RWPE2 (cell line): ENCODE results near the gene SLC26A8.

Source experiments
- ATAC-seq: fragments of 200-7000 bp; cut with Tn5 transposase; 3 replicates; pipeline ENCODE4 v1.9.1; 2021; ENCODE audit warnings: low read depth
- DNase-seq: peaks from one replicate; pipeline ENCODE4 v3.0.0-alpha.2; 2020; ENCODE audit warnings: low spot score
- H3K27ac ChIP-seq: fragments of 450-650 bp; 2 replicates; pipeline ENCODE4 v1.5.1; 2017; ENCODE audit warnings: mild to moderate bottlenecking; ENCODE audit not compliant: poor library complexity, severe bottlenecking
- H3K27me3 ChIP-seq: fragments of 250-450 bp; sonication (Bioruptor Pico); 2 replicates; pipeline ENCODE4 v1.5.1; 2021; ENCODE audit warnings: mild to moderate bottlenecking, moderate library complexity; ENCODE audit not compliant: insufficient read depth, poor library complexity, severe bottlenecking
- H3K36me3 ChIP-seq: fragments of 250-450 bp; sonication (Bioruptor Pico); 2 replicates; pipeline ENCODE4 v1.5.1; 2020; ENCODE audit warnings: low read depth, mild to moderate bottlenecking, moderate library complexity
- H3K4me1 ChIP-seq: fragments of 250-450 bp; sonication (Bioruptor Pico); 2 replicates; pipeline ENCODE4 v1.5.1; 2021; ENCODE audit warnings: mild to moderate bottlenecking, moderate library complexity; ENCODE audit not compliant: insufficient read depth, poor library complexity, severe bottlenecking
- H3K4me3 ChIP-seq: fragments of 250-450 bp; sonication (Bioruptor Pico); 2 replicates; pipeline ENCODE4 v1.5.1; 2021; ENCODE audit warnings: mild to moderate bottlenecking, moderate library complexity; ENCODE audit not compliant: severe bottlenecking
- H3K9me3 ChIP-seq: fragments of 250-450 bp; sonication (Bioruptor Pico); 2 replicates; pipeline ENCODE4 v1.5.1; 2021; ENCODE audit warnings: mild to moderate bottlenecking, moderate library complexity; ENCODE audit not compliant: severe bottlenecking
- CTCF ChIP-seq: fragments of 450-650 bp; IDR thresholded peaks from one replicate; pipeline ENCODE4 v1.5.1; 2017; ENCODE audit warnings: mild to moderate bottlenecking, moderate library complexity; ENCODE audit not compliant: poor library complexity, severe bottlenecking

The SLC26A8 gene

DNA sequence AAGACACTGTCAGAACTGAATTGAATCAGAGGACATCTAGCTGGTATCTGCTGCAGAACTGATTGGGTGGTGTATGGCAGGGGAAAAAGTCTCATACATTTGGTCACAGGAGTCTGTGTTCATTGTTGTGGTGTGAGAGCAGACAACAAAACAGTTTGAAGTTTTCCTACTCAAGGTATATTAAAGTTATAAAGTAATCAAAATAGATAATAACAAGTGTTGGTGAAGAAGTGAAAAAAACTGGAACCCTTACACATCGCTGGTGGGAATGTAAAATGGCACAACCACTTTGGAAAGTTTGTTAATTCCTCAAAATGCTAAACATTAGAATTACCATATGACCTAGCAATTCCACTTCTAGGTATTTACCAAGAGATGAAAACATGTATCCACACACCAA, 128.2 kb downstream of the SLC26A8 start:
- Histone ChIP-seq H3K27me3 (no peaks in the 10 kb centered on the region), H3K4me3 (no peak overlapping the region), H3K4me1 (no peaks in the 10 kb centered on the region), H3K9me3 (no peaks in the 10 kb centered on the region), H3K36me3 (peaks cover 40% of the 10 kb centered on the region), H3K27ac (no peak overlapping the region)
- ATAC-seq: no peak
- DNase-seq: no peak
- TF ChIP-seq CTCF: no peak

GRCh38 chr6:35895560-35895959, 128.9 kb downstream of the SLC26A8 start:
- DNase-seq: no peak

DNA sequence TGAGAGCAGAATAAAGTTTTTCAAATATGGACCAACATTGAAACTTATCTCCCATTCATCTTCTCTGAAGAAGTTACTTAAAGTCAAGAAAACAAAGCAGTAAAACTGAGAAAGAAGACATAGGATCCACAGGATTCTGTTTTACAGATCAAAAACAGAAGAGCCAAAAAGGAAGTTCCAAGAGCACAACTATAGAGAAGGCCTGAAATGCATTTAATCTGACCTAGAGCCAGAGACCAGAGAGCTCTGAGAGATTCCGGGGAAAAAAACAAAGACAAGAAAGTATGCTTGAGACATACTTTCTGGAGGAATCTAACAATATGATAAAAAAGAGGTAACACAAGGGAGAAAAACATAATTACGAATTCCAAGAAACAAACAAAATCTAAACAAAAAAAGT, 129.7 kb downstream of the SLC26A8 start:
- no peak for TF ChIP-seq CTCF
- Histone ChIP-seq H3K9me3 (no peaks in the 10 kb centered on the region), H3K4me1 (no peaks in the 10 kb centered on the region), H3K27me3 (no peaks in the 10 kb centered on the region), H3K4me3 (no peak overlapping the region), H3K27ac (no peak overlapping the region), H3K36me3 (peaks cover 43% of the 10 kb centered on the region)
- DNase-seq (no peak), ATAC-seq (no peak)

More at GRCh38 chr6:35895560-35895959, 128.9 kb downstream of the SLC26A8 start:
- Histone ChIP-seq H3K36me3 (peaks cover 42% of the 10 kb centered on the region), H3K4me1 (no peaks in the 10 kb centered on the region), H3K9me3 (no peaks in the 10 kb centered on the region), H3K27ac (no peak overlapping the region), H3K4me3 (no peak overlapping the region), H3K27me3 (no peaks in the 10 kb centered on the region)
- peak; percentile 23; the same call in 1 of the 3 replicates for ATAC-seq
- no peak for TF ChIP-seq CTCF
